GM21367 (cell line): ENCODE data around the gene CYYR1.

Experiments
- ATAC-seq: cut with Tn5 transposase; IDR thresholded peaks from one replicate; pipeline ENCODE4 v1.9.1; 2021; ENCODE audit not compliant: unreplicated experiment

Gene CYYR1

GRCh38 chr21:26554365-26554764 is 18.7 kb downstream of the CYYR1 start:
- no peak for ATAC-seq

- ATAC-seq = no peak
These were observed 19.2 kb downstream of the CYYR1 start for GRCh38 chr21:26553898-26554297.

- ATAC-seq = no peak
These were observed 22.8 kb downstream of the CYYR1 start for GRCh38 chr21:26550326-26550725.

GRCh38 chr21:26546446-26547097 is 26.5 kb downstream of the CYYR1 start:
- ATAC-seq = no peak

- no peak for ATAC-seq
These were observed 28.8 kb downstream of the CYYR1 start for GRCh38 chr21:26544201-26544775.

GRCh38 chr21:26540651-26541050 is 32.4 kb downstream of the CYYR1 start:
- no peak for ATAC-seq

- no peak for ATAC-seq
These were observed 33.5 kb downstream of the CYYR1 start for GRCh38 chr21:26539566-26539965.

- no peak for ATAC-seq
These were observed 38.6 kb downstream of the CYYR1 start for GRCh38 chr21:26534517-26534916.

GRCh38 chr21:26532208-26532607 is 40.9 kb downstream of the CYYR1 start:
- ATAC-seq = no peak

GRCh38 chr21:26529526-26529925 is 43.6 kb downstream of the CYYR1 start:
- no peak for ATAC-seq

- no peak for ATAC-seq
These were observed 44.2 kb downstream of the CYYR1 start for GRCh38 chr21:26528882-26529281.

- ATAC-seq = no peak
These were observed 50.4 kb downstream of the CYYR1 start for GRCh38 chr21:26522704-26523103.

GRCh38 chr21:26519142-26519541 is 53.9 kb downstream of the CYYR1 start:
- no peak for ATAC-seq

GRCh38 chr21:26515257-26515656 is 57.8 kb downstream of the CYYR1 start:
- no peak for ATAC-seq

- ATAC-seq = no peak
These were observed 59.9 kb downstream of the CYYR1 start for GRCh38 chr21:26513212-26513611.

- ATAC-seq = no peak
These were observed 60.4 kb downstream of the CYYR1 start for GRCh38 chr21:26512664-26513063.

GRCh38 chr21:26508903-26509302 is 64.2 kb downstream of the CYYR1 start:
- ATAC-seq = no peak

- no peak for ATAC-seq
These were observed 66.1 kb downstream of the CYYR1 start for GRCh38 chr21:26506956-26507355.

GRCh38 chr21:26505211-26505610 is 67.9 kb downstream of the CYYR1 start:
- no peak for ATAC-seq

GRCh38 chr21:26503414-26503813 is 69.7 kb downstream of the CYYR1 start:
- no peak for ATAC-seq

GRCh38 chr21:26501495-26502021 is 71.5 kb downstream of the CYYR1 start:
- no peak for ATAC-seq

- ATAC-seq = no peak
These were observed 73.6 kb downstream of the CYYR1 start for GRCh38 chr21:26499495-26499894.
